ENCODE results near the gene TIMP2.
"Not testable (repeated sequence)": the region's sequence is repeated elsewhere in the genome, so short reads cannot be mapped to it uniquely, and the experiment has no call there.

The TIMP2 gene

DNA sequence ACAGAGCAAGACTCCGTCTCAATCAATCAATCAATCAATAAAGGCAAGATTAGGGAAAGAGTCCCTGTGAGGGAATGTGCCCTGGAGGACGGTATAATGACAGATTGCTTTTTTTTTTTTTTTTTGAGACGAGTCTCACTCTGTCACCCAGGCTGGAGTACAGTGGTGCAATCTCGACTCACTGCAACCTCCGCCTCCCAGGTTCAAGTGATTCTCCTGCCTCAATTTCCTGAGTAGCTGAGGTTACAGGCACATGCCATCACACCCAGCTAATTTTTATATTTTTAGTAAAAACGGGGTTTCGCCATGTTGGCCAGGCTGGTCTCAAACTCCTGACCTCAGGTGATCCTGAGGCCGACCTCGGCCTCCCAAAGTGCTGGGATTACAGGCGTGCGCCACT lies 35.1 kb downstream of the TIMP2 start:
- H3K4me1 ChIP-seq (ENCODE audit: insufficient read depth, low read length); H3K9me3 ChIP-seq (ENCODE audit: control insufficient read depth, insufficient read depth, low read length); H3K9ac ChIP-seq (ENCODE audit: low read depth, low read length); H3K36me3 ChIP-seq (ENCODE audit: insufficient read depth, low read length): not testable (repeated sequence)

DNA sequence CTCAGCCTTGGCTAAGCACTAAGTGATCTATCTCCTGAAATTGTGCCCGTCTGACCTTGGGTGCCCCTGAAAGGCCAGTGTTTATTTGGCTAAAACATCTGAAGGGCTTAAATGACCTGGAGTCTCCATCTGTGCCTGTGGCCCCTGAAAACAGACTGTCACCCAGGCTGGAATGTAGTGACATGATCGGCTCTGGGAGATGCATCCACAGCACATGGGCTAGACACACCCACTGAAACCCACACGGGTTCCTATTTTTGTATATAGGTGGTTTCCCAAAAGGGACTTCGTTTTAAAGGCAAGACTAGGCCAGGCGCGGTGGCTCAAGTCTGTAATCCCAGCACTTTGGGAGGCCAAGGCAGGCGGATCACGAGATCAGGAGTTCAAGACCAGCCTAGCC lies 35.7 kb downstream of the TIMP2 start:
- Histone ChIP-seq H3K9ac (ENCODE audit: low read depth, low read length) (no peak overlapping the region), H3K36me3 (ENCODE audit: insufficient read depth, low read length) (no peaks in the 10 kb centered on the region), H3K9me3 (ENCODE audit: control insufficient read depth, insufficient read depth, low read length) (no peaks in the 10 kb centered on the region), H3K4me1 (ENCODE audit: insufficient read depth, low read length) (peaks cover 7% of the 10 kb centered on the region; the same call in 1 of the 2 replicates)

DNA sequence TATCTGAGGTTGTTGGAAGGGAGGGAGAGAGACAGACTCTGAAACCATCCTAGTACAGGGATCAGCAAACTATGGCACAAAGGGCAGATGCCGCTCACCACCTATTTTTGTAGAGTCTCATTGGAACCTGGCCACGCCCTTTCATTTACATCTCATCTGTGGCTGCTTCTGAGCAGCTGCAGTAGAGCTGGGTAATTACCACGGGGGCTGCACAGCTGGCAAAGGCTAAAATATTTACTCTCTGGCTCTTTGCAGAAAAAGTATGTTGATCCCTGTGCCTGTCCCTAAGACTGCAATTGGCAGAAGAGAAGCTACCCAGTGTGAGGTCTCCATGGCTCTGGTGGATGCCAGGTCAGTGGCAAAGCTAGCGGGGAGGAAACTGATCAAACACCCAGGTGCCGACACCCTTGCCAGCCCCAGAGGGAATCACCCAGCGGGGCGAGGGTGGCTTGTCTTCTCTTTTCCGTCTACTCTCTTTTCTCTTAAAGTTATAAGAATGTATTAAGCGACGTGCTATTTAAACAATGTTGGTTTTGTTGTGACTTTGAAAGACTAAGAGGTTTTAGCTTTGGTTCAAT lies 36.2 kb downstream of the TIMP2 start:
- Histone ChIP-seq H3K9ac (ENCODE audit: low read depth, low read length) (no peak overlapping the region), H3K36me3 (ENCODE audit: insufficient read depth, low read length) (no peaks in the 10 kb centered on the region), H3K9me3 (ENCODE audit: control insufficient read depth, insufficient read depth, low read length) (no peaks in the 10 kb centered on the region), H3K4me1 (ENCODE audit: insufficient read depth, low read length) (peaks cover 12% of the 10 kb centered on the region; the same call in 1 of the 2 replicates)

DNA sequence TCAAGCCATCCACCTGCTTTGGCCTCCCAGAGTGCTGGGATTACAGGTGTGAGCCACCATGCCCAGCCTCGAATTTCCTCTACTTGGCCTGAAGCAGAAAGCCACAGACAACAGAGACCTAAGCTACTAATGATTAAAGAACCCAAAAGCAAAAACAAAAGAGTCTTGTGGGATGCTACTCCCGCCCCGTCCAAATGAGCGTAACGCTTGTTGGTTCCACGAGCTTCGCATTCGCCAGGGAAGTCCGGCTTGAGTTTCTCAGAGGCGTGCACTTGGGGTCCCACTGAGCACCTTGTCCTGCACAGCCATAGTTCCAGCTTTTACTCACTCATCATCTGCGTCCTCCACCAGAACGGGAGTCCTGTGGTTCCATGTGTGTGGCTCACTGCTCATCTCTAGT lies 38.2 kb downstream of the TIMP2 start:
- peaks cover 27% of the 10 kb centered on the region; the same call in 1 of the 2 replicates for H3K4me1 ChIP-seq (ENCODE audit: insufficient read depth, low read length)
- H3K9me3 ChIP-seq (ENCODE audit: control insufficient read depth, insufficient read depth, low read length), result no peaks in the 10 kb centered on the region
- no peaks in the 10 kb centered on the region for H3K36me3 ChIP-seq (ENCODE audit: insufficient read depth, low read length)
- no peak overlapping the region for H3K9ac ChIP-seq (ENCODE audit: low read depth, low read length)

DNA sequence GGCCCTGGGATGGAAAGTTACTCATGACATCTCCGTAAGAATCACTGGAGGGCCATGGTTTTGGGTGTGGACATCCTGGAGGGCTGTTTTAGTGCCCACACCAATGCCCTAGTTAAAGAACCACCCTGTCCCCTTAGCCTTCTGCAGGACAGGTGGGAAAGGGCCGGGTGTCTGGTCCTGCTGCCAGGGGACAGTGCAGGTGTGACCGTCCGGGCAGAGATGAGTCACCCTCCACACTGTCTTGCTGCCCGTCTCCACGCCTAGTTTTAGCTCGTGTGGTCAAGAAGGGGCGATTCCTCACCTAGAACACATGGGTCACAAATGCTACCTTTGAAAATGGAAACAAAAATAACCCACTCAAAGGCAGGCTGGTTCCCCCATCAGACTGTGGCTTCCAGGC lies 39.2 kb downstream of the TIMP2 start:
- no peaks in the 10 kb centered on the region for H3K36me3 ChIP-seq (ENCODE audit: insufficient read depth, low read length)
- H3K9me3 ChIP-seq (ENCODE audit: control insufficient read depth, insufficient read depth, low read length), result no peaks in the 10 kb centered on the region
- no peak overlapping the region for H3K9ac ChIP-seq (ENCODE audit: low read depth, low read length)
- peaks cover 27% of the 10 kb centered on the region; the same call in 1 of the 2 replicates for H3K4me1 ChIP-seq (ENCODE audit: insufficient read depth, low read length)

DNA sequence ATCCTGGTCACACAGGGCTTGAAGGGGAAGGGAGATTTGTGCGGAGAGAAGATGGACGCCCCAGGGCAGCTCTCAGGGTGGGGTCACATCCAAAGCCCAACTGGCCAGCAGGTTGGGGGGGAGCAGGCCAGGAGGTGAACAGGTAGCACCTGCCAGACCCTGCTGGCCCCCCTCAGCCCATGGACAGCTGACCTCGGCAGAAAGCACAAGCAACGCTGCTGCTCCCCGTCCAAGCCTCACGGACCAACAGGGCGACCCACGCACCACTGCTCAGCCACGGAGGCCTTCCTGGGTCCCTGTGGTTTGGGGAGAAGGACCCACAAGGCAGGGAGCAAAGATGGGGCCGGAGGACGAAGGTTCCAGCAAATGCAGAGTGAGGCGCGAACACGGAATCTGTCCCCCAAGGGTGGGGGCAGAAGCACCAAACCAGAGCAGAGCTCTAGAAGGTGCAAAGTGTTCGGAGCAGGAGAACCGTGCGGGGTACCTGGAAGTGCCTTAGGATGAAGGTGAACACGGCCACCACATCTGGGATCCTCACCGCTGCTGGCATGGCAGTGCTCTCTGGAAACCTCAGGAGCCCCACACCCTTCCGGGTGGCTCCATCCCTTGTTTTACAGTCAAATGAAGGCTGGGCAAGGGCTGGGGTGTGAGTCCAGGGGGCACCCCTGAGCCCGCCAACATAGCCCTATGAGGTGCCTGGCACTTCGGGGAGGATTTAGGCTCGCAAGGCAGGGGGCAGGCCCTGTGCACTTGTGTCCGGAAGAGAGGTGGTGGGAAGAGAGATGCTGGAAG lies 40.1 kb downstream of the TIMP2 start:
- no peak overlapping the region for H3K9ac ChIP-seq (ENCODE audit: low read depth, low read length)

DNA sequence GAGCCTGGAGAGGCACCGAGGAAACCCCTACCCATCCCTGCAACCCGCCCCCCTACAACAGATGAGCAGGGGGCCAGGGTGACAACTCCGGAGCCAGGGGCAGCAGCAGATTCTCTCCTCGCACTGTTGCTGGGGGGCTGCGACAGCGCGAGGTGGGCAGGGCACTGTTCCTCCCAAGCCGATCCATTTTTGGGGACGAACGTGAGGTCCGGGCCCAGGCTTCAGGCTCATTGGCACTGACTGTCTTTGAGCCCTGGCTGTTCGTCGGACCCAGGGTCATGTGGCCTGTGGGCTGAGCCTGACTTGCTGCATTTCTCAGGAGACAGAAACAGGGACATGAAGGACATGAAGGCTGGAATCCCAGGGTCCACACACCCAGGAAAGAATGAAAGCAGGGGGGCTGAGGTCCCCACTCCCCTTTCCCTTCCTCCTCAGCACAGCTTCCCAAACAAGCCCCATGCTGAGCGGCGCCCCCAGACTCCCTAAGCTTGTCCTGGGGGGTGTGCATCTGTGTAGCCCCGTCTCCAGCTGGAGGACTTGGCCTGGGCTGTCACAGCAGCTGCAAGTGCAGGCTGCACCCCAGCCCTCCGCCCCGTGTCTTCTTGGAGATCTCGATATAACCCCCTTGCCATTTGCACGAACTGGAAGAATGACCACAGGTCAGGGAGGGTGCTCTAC lies 40.9 kb downstream of the TIMP2 start:
- no peaks in the 10 kb centered on the region for H3K9me3 ChIP-seq (ENCODE audit: control insufficient read depth, insufficient read depth, low read length)
- H3K9ac ChIP-seq (ENCODE audit: low read depth, low read length), result peak overlapping the region; percentile 34
- H3K4me1 ChIP-seq (ENCODE audit: insufficient read depth, low read length), result peaks cover 35% of the 10 kb centered on the region
- H3K36me3 ChIP-seq (ENCODE audit: insufficient read depth, low read length), result no peaks in the 10 kb centered on the region

More for the DNA sequence above, 40.1 kb downstream of the TIMP2 start:
- Histone ChIP-seq H3K9me3 (ENCODE audit: control insufficient read depth, insufficient read depth, low read length) (no peaks in the 10 kb centered on the region), H3K36me3 (ENCODE audit: insufficient read depth, low read length) (no peaks in the 10 kb centered on the region), H3K4me1 (ENCODE audit: insufficient read depth, low read length) (peaks cover 29% of the 10 kb centered on the region; the same call in 1 of the 2 replicates)

DNA sequence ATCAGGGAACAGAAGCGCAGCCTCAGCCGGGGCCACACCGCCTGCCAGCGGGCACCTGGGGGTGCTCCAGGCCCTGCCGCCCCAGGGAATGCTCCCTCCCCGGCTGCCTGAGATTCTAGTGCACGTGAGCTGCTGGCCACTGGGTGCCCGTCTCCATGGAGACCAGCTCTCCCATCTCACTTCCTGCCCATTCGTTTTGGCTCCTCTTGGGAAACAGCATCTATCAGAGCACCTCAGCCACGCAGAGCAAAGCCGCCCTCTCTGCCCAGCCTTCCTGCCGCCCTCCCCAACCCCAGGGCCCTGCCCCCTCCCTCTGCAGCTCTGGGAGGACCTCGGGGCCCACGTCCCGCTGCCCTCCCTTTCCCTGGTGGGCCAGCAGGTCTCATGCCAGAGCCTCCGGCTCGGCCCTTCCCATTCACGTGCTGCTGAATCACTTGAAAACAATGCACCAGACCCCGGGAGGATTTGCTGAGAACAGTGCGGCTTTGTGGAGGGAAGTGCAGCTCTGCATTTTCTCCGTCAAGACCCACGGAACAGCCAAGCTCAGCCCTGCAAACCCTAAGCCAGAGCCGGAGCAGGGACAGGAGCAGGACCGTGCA lies 41.6 kb downstream of the TIMP2 start:
- Histone ChIP-seq H3K9me3 (ENCODE audit: control insufficient read depth, insufficient read depth, low read length) (no peaks in the 10 kb centered on the region), H3K36me3 (ENCODE audit: insufficient read depth, low read length) (no peaks in the 10 kb centered on the region), H3K4me1 (ENCODE audit: insufficient read depth, low read length) (peaks cover 40% of the 10 kb centered on the region), H3K9ac (ENCODE audit: low read depth, low read length) (peak overlapping the region; percentile 34)

DNA sequence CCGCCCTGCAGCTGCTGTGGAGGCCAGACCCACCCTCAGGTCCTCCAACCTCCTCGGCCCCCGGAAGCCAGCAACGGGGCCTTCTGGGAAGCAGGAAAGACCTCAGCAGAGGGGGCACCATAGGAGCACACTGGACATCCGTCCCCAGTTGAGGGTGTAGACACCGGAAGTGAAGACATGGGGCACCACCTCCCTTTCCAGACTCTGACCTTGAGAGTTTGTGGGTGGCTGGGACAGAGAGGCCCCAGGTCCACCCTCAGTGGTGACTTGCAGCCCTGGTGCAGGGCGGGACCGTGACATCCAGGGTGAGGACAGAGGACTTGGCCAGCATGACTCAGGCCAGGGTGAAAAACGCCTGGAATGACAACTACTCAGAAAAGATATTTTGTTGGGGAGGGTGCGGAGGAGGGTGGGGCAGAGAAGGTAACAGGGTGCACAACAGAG lies 42.1 kb downstream of the TIMP2 start:
- Histone ChIP-seq H3K9me3 (ENCODE audit: control insufficient read depth, insufficient read depth, low read length) (no peaks in the 10 kb centered on the region), H3K36me3 (ENCODE audit: insufficient read depth, low read length) (no peaks in the 10 kb centered on the region), H3K4me1 (ENCODE audit: insufficient read depth, low read length) (peaks cover 40% of the 10 kb centered on the region), H3K9ac (ENCODE audit: low read depth, low read length) (peak overlapping the region; percentile 0; the same call in 1 of the 2 replicates)

DNA sequence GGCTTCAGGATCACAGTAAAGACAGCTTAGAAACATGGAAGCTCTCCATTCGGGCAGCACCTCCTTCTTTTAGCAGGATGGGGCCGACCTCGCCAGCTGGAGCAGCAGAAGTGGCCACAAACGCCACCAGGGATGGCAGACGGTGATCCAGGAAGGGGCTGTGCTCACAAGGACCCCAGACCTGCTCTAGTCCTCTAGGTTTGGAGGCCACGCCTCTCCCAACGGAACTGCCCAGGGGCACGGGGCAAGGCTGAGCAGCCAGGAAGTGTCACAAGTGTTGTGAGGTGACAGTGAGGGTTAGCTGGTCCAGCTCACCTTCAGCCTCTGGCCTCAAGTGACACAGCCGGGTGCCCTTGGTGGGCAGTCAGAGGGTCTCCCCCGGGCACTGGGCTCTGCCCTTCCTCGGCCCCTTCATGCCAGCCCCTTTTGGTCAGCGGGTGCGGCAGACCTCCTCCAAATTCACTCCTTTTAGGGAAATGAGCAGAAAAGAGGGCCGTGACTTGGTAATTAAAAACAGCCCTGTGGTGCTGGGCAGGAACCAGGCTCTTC lies 42.6 kb downstream of the TIMP2 start:
- Histone ChIP-seq H3K9me3 (ENCODE audit: control insufficient read depth, insufficient read depth, low read length) (no peaks in the 10 kb centered on the region), H3K4me1 (ENCODE audit: insufficient read depth, low read length) (peaks cover 40% of the 10 kb centered on the region), H3K36me3 (ENCODE audit: insufficient read depth, low read length) (no peaks in the 10 kb centered on the region), H3K9ac (ENCODE audit: low read depth, low read length) (peak overlapping the region; percentile 0; the same call in 1 of the 2 replicates)

DNA sequence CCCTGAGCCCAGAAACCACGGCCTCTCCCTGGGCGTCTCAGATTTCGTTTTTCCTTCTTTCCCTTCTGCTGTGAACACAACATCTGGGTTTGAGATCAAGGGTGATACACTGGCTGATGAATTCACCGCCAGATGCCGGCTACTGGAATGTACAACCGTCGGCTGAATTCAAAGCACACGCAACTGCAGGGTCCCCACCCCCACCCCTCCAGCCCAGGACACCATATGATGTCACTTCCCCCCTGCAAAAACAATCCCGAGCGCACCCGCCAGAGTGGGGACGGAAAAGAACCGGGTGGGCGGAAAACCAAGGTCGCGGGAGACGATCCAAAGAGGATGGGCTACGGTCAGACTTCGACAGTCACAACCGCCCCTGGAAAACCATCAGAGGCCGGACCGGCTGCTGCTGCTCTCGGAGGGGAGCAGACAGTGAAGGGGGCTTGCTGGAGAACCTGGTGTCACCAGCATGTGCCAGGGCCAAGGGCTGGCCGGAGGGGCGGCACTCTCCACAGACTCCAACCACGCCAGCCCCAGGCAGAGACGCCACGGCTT lies 45.5 kb downstream of the TIMP2 start:
- H3K36me3 ChIP-seq (ENCODE audit: insufficient read depth, low read length), result no peaks in the 10 kb centered on the region
- H3K9me3 ChIP-seq (ENCODE audit: control insufficient read depth, insufficient read depth, low read length), result no peaks in the 10 kb centered on the region
- no peak overlapping the region for H3K9ac ChIP-seq (ENCODE audit: low read depth, low read length)
- peaks cover 39% of the 10 kb centered on the region for H3K4me1 ChIP-seq (ENCODE audit: insufficient read depth, low read length)

DNA sequence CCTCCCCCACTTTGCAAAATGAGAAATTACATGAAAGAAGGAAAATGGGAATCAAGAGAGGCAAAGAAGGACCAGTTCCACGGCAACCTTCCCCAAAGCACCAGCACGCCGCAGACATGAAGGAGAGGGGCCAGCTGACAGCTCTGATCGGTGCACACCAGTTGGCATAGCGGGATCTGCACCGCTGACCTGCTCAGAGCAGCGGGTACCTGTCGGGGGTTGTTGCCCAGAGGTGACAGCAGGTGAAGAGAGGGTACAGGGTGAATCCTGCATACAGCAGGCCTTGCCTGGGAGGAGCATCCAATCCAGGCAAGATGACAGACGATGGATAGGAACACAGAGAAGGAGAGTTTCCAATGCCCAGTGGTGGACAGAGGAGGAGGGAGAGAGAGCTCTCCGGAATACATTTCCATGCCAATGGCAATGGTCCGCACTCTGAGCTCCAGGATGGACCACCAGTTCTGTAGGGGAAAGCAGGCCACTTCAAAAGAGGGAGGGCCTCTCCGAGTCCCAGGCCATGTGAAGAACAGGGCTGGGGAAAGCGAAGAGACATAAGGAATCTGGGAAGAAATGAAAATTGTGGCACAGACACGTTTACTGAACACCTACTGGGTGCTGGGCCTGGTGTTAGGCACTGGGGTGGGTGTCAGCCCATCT lies 46.2 kb downstream of the TIMP2 start:
- peaks cover 32% of the 10 kb centered on the region for H3K4me1 ChIP-seq (ENCODE audit: insufficient read depth, low read length)
- H3K9me3 ChIP-seq (ENCODE audit: control insufficient read depth, insufficient read depth, low read length), result no peaks in the 10 kb centered on the region
- H3K36me3 ChIP-seq (ENCODE audit: insufficient read depth, low read length), result no peaks in the 10 kb centered on the region
- no peak overlapping the region for H3K9ac ChIP-seq (ENCODE audit: low read depth, low read length)

DNA sequence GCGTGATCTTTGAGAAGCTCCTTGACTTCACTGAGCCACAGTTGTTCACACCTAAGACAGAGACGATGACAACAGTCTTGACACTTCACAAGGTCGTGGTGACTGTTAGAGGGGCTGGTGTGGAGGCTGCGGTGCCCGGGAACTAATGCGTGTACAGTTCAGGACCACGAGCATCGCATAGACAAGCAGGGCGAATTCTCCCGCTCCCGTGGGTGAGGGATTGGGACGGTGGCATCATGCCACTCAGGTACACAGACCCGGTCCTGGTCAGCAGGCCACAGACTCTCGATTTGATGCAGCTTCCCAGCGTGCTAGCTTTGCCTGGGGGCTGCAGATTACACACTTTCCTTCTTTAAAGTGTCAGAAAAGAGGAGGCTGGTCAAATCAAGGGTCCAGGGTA lies 46.9 kb downstream of the TIMP2 start:
- Histone ChIP-seq H3K36me3 (ENCODE audit: insufficient read depth, low read length) (no peaks in the 10 kb centered on the region), H3K4me1 (ENCODE audit: insufficient read depth, low read length) (peaks cover 28% of the 10 kb centered on the region), H3K9me3 (ENCODE audit: control insufficient read depth, insufficient read depth, low read length) (no peaks in the 10 kb centered on the region), H3K9ac (ENCODE audit: low read depth, low read length) (no peak overlapping the region)

All from ES-I3 (cell line).